SIG-M5 (cell line): Measurements from ENCODE around the gene LAIR1.
"Not testable (repeated sequence)": the region's sequence is repeated elsewhere in the genome, so short reads cannot be mapped to it uniquely, and the experiment has no call there.

Source experiments
- DNase-seq: peaks from one replicate; lab custom pipeline; 2025; lab: John Stamatoyannopoulos, UW

Gene LAIR1

GRCh38 chr19:54376610-54377285, 12.0 kb upstream of the LAIR1 start:
- DNase-seq: no peak

GRCh38 chr19:54375181-54375938, 10.6 kb upstream of the LAIR1 start:
- DNase-seq: not testable (repeated sequence)

- peak; percentile 42 for DNase-seq
Measured at GRCh38 chr19:54373781-54374631, 9.3 kb upstream of the LAIR1 start.

- not testable (repeated sequence) for DNase-seq
Measured at GRCh38 chr19:54371453-54371852, 6.7 kb upstream of the LAIR1 start.

- not testable (repeated sequence) for DNase-seq
Measured at GRCh38 chr19:54370434-54370796, 5.7 kb upstream of the LAIR1 start.

- DNase-seq: not testable (repeated sequence)
Measured at GRCh38 chr19:54369688-54370433, 5.1 kb upstream of the LAIR1 start.

- DNase-seq: no peak
Measured at GRCh38 chr19:54369082-54369687, 4.5 kb upstream of the LAIR1 start.

GRCh38 chr19:54366811-54367210, 2.1 kb upstream of the LAIR1 start:
- no peak for DNase-seq

- DNase-seq: not testable (repeated sequence)
Measured at GRCh38 chr19:54365798-54366197, 1.1 kb upstream of the LAIR1 start.

GRCh38 chr19:54361680-54362422, 2.9 kb downstream of the LAIR1 start:
- not testable (repeated sequence) for DNase-seq

- DNase-seq: not testable (repeated sequence)
Measured at GRCh38 chr19:54359149-54359820, 5.4 kb downstream of the LAIR1 start.

- no peak for DNase-seq
Measured at GRCh38 chr19:54357381-54357780, 7.3 kb downstream of the LAIR1 start.

GRCh38 chr19:54356444-54357056, 8.2 kb downstream of the LAIR1 start:
- DNase-seq: no peak

GRCh38 chr19:54355675-54356074, 9.1 kb downstream of the LAIR1 start:
- no peak for DNase-seq

GRCh38 chr19:54354761-54355160, 10.0 kb downstream of the LAIR1 start:
- no peak for DNase-seq

- no peak for DNase-seq
Measured at GRCh38 chr19:54352546-54352945, 12.2 kb downstream of the LAIR1 start.

GRCh38 chr19:54352041-54352440, 12.7 kb downstream of the LAIR1 start:
- no peak for DNase-seq

- DNase-seq: no peak
Measured at GRCh38 chr19:54351474-54351873, 13.3 kb downstream of the LAIR1 start.

- DNase-seq: no peak
Measured at GRCh38 chr19:54345938-54346386, 18.8 kb downstream of the LAIR1 start.

- peak; percentile 52 for DNase-seq
Measured at GRCh38 chr19:54343868-54344267, 20.9 kb downstream of the LAIR1 start.
